Gastroesophageal sphincter (tissue), 4 donors: ENCODE data around the gene TSPAN32. TPM values are rescaled to one million over a fixed set of nuclear protein-coding genes. Genes with fewer than 3 reads are reported as not detected.

Source experiments
- ATAC-seq: fragments of 150-250 bp; one replicate; pipeline ENCODE4 v1.9.1; 2016; ENCODE audit warnings: mild to moderate bottlenecking, moderate library complexity
- H3K27ac ChIP-seq, 4 donors: fragments of 200-600 bp; sonication (generic) in 3 of 4; 1 replicate in 3 of 4; 2 replicates in 1 of 4; pipeline ENCODE4 v1.5.1; 2016 to 2019
- H3K27me3 ChIP-seq: fragments of 200-600 bp; sonication (generic); one replicate; pipeline ENCODE4 v1.5.1; 2019
- H3K36me3 ChIP-seq, 2 donors: fragments of 200-600 bp; sonication (generic); one replicate each; pipeline ENCODE4 v1.5.1; 2019; ENCODE audit warnings: control low read depth in 1 of 2
- H3K4me1 ChIP-seq, 3 donors: fragments of 200-600 bp; sonication (generic); 1 replicate in 2 of 3; 2 replicates in 1 of 3; pipeline ENCODE4 v1.5.1; 2016 to 2019; ENCODE audit warnings: control low read depth in 2 of 3
- H3K4me3 ChIP-seq, 2 donors: fragments of 200-600 bp; sonication (generic); one replicate each; pipeline ENCODE4 v1.5.1; 2019; ENCODE audit warnings: mild to moderate bottlenecking in 1 of 2, moderate library complexity in 1 of 2
- H3K9me3 ChIP-seq, 3 donors: fragments of 200-600 bp; sonication (generic); one replicate each; pipeline ENCODE4 v1.5.1; 2017 to 2019; ENCODE audit warnings: control low read depth in 2 of 3
- CTCF ChIP-seq, 4 experiments: fragments of 200-600 bp in 2 of 4; fragments of 450-650 bp in 2 of 4; sonication (generic) in 1 of 4; IDR thresholded peaks; one replicate each; pipeline ENCODE4 v1.5.1; 2017 to 2019; ENCODE audit warnings: antibody characterized with exemption in 4 of 4, mild to moderate bottlenecking in 2 of 4, moderate library complexity in 2 of 4
- EP300 ChIP-seq: sonication (generic); formaldehyde crosslinking; IDR thresholded peaks from one replicate; pipeline ENCODE4 v1.6.1; 2017; ENCODE audit warnings: antibody characterized with exemption, mild to moderate bottlenecking
- POLR2A ChIP-seq, 2 donors: fragments of 450-650 bp; IDR thresholded peaks; one replicate each; pipeline ENCODE4 v1.6.1; 2017; ENCODE audit warnings: antibody characterized with exemption in 2 of 2, mild to moderate bottlenecking in 2 of 2, moderate library complexity in 1 of 2
- POLR2AphosphoS5 ChIP-seq: sonication (generic); formaldehyde crosslinking; IDR thresholded peaks from one replicate; pipeline ENCODE4 v1.6.1; 2017; ENCODE audit warnings: antibody characterized with exemption
- WGBS, 2 donors: methylation state at CpG; one replicate each; pipeline ENCODE4 v1.1.5; 2018; ENCODE audit warnings: low coverage in 1 of 2; 5-methylcytosine and 5-hydroxymethylcytosine counted together
- total RNA-seq, 4 donors: library from RNA; depleted of rRNA; stranded (reverse); fragments of >200 nt; gene quantifications; one replicate each; pipeline ENCODE4 v1.1.0, GENCODE V29; 2016

Gene TSPAN32
- 1 to 10 TPM in 2 of 4 donors, under 1 TPM in 1, not detected in 1; 0.62 to 3.6 (median 3.6) TPM for total RNA-seq

GRCh38 chr11:2301631-2302305 is at the start of gene TSPAN32, which contains the start of gene C11orf21:
Gene TSPAN32 (plus strand): TSS chr11:2302013. CDS start chr11:2302150, 137 bp downstream.
Gene C11orf21 (minus strand): TSS chr11:2301918. CDS start chr11:2301808, 110 bp downstream.
- TF ChIP-seq EP300 (no peak), CTCF (IDR thresholded peaks at IDR 0.05) (no peak), POLR2AphosphoS5 (no peak), POLR2A (IDR thresholded peaks at IDR 0.05) (no peak)
- Histone ChIP-seq H3K4me1 (peaks cover 3 to 45% (median 20%) of the 10 kb centered on the region in 3 donors), H3K27me3 (peaks cover 5% of the 10 kb centered on the region), H3K9me3 (no peaks in the 10 kb centered on the region), H3K36me3 (no peaks in the 10 kb centered on the region), H3K27ac (peak within 1 kb of the TSS in 2 of 4 donors; percentile 53 to 91), H3K4me3 (peak within 1 kb of the TSS in 1 of 2 donors; percentile 14)
- no peak for ATAC-seq
- WGBS, 2 donors, result 50 to 100% methylated on average over 1 to 2 of the region's 16 CpGs

- no peak overlapping the region for H3K27ac ChIP-seq
- H3K4me1 ChIP-seq, result no peaks in the 10 kb centered on the region
- H3K4me3 ChIP-seq, result no peak overlapping the region
- H3K36me3 ChIP-seq, result no peaks in the 10 kb centered on the region
- TF ChIP-seq POLR2A (IDR thresholded peaks at IDR 0.05), result no peak
- no peak for TF ChIP-seq POLR2AphosphoS5
- TF ChIP-seq EP300, result no peak
- no peak for TF ChIP-seq CTCF (IDR thresholded peaks at IDR 0.05)
- no peak for ATAC-seq
- WGBS, 2 donors, result 86 to 88% methylated on average over 2 to 6 of the region's 6 CpGs
- peaks cover 0 to 6% (median 0%) of the 10 kb centered on the region in 3 donors for H3K9me3 ChIP-seq
- H3K27me3 ChIP-seq, result peaks cover 27% of the 10 kb centered on the region
Observed at GRCh38 chr11:2252018-2252417, 49.8 kb upstream of the TSPAN32 start.

GRCh38 chr11:2256293-2256913 is 45.4 kb upstream of the TSPAN32 start:
- TF ChIP-seq POLR2AphosphoS5, result no peak
- TF ChIP-seq CTCF (IDR thresholded peaks at IDR 0.05), result no peak
- no peak for TF ChIP-seq EP300
- no peak for TF ChIP-seq POLR2A (IDR thresholded peaks at IDR 0.05)
- Histone ChIP-seq H3K4me1 (no peaks in the 10 kb centered on the region), H3K27ac (no peak overlapping the region), H3K4me3 (no peak overlapping the region), H3K36me3 (no peaks in the 10 kb centered on the region), H3K9me3 (peaks cover 0 to 6% (median 0%) of the 10 kb centered on the region in 3 donors), H3K27me3 (peaks cover 22% of the 10 kb centered on the region)
- 75 to 76% methylated on average over 5 to 6 of the region's 14 CpGs for WGBS, 2 donors
- ATAC-seq, result no peak

- ATAC-seq, result no peak
- H3K27ac ChIP-seq, result no peak overlapping the region
- no peaks in the 10 kb centered on the region for H3K36me3 ChIP-seq
- H3K4me1 ChIP-seq, result no peaks in the 10 kb centered on the region
- peaks cover 28% of the 10 kb centered on the region for H3K27me3 ChIP-seq
- TF ChIP-seq POLR2AphosphoS5 (no peak), EP300 (no peak), CTCF (IDR thresholded peaks at IDR 0.05) (no peak), POLR2A (IDR thresholded peaks at IDR 0.05) (no peak)
- peaks cover 0 to 6% (median 0%) of the 10 kb centered on the region in 3 donors for H3K9me3 ChIP-seq
- 80 to 96% methylated on average over 1 to 6 of the region's 31 CpGs for WGBS, 2 donors
- H3K4me3 ChIP-seq, result no peak overlapping the region
Observed at GRCh38 chr11:2256951-2257700, 44.7 kb upstream of the TSPAN32 start.
